Heart right ventricle (tissue), 16 donors: ENCODE results near the gene ANKRD6. TPM values are rescaled to one million over a fixed set of nuclear protein-coding genes. Genes with fewer than 3 reads are reported as not detected.
A peak's percentile ranks its signal among the peaks of the same experiment; 100 is the strongest.

Experiments
- ATAC-seq, 8 donors: fragments of 200-7000 bp; cut with Tn5 transposase; one replicate each; pipeline ENCODE4 v1.9.1; 2020; ENCODE audit warnings: mild to moderate bottlenecking in 8 of 8, moderate library complexity in 8 of 8, moderate number of reproducible peaks in 1 of 8
- DNase-seq, 2 donors: peaks; one replicate each; pipeline ENCODE4 v3.0.0-alpha.2; 2020
- H3K27ac ChIP-seq, 10 donors: fragments of 200-600 bp; sonication (generic) in 2 of 10; one replicate each; pipeline versions ENCODE4 v1.5.0 to v1.8.0; 2020 to 2022; ENCODE audit warnings: mild to moderate bottlenecking in 3 of 10
- H3K27me3 ChIP-seq, 7 donors: fragments of 200-600 bp; one replicate each; pipeline ENCODE4 v1.8.0; 2021 to 2022; ENCODE audit warnings: mild to moderate bottlenecking in 2 of 7
- H3K36me3 ChIP-seq, 9 donors: fragments of 200-600 bp; sonication (generic) in 1 of 9; one replicate each; pipeline versions ENCODE4 v1.5.0 to v1.8.0; 2020 to 2022; ENCODE audit warnings: mild to moderate bottlenecking in 2 of 9
- H3K4me1 ChIP-seq, 9 donors: fragments of 200-600 bp; sonication (generic) in 1 of 9; one replicate each; pipeline versions ENCODE4 v1.5.0 to v1.8.0; 2020 to 2022; ENCODE audit warnings: mild to moderate bottlenecking in 4 of 9
- H3K4me3 ChIP-seq, 10 donors: fragments of 200-600 bp; sonication (generic) in 2 of 10; one replicate each; pipeline versions ENCODE4 v1.5.0 to v1.8.0; 2020 to 2022; ENCODE audit warnings: mild to moderate bottlenecking in 7 of 10, moderate library complexity in 2 of 10
- H3K9me3 ChIP-seq, 11 donors: fragments of 200-600 bp in 10 of 11; sonication (generic) in 2 of 11; one replicate each; pipeline versions ENCODE4 v1.5.0 to v1.8.0; 2013 to 2022; ENCODE audit warnings: mild to moderate bottlenecking in 2 of 11, control low read depth in 1 of 11, moderate library complexity in 1 of 11
- CTCF ChIP-seq, 9 donors: fragments of 200-600 bp; sonication (generic) in 2 of 9; IDR thresholded peaks; one replicate each; pipeline versions ENCODE4 v1.5.0 to v1.8.0; 2021 to 2022; ENCODE audit warnings: antibody characterized with exemption in 9 of 9, mild to moderate bottlenecking in 5 of 9, moderate library complexity in 1 of 9
- WGBS, 2 donors: extraction: QIAGEN DNeasy Blood & Tissue Kit; methylation state at CpG; one replicate each; pipeline ENCODE4 v1.1.7; 2013; ENCODE audit warnings: inconsistent platforms in 1 of 2; 5-methylcytosine and 5-hydroxymethylcytosine counted together
- intact Hi-C, 10 donors: fragments of 100-400 bp; cut with DNase I; formaldehyde crosslinking; loops; one replicate each; pipeline versions ENCODE4 v1.11.1 to v1.14.2; 2022
- polyA plus RNA-seq, 2 donors: library from polyadenylated mRNA; stranded (reverse); fragments of 200-250 nt; gene quantifications; one replicate each; pipeline ENCODE4 v1.2.3, GENCODE V29; 2013
- total RNA-seq, 10 donors: library from RNA; stranded (reverse); fragmentation: NEBNext Ultra II Directional in 3 of 10; extraction: Animal tissue kit (Norgen Biotek cat#: 25700) in 3 of 10; gene quantifications; one replicate each; pipeline versions ENCODE4 v1.2.1 to v1.2.4, GENCODE V29; 2021 to 2023
- donor health status: Arrhythmogenic right ventricular cardiomyopathy.
- donor health status: ischemic (EF 13 %, LVEDD 7.1; RV severe dilation, severe dysfunction).
- donor health status: healthy with polysubstance abuse.
- donor health status: DM: no; HTN: yes; CAD: no.
- donor health status: DM: no; HTN: no; CAD: no.
- donor health status: ischemic (EF 25% LVEDD 6.9; RV normal size, moderate dysfunction).
- donor health status: ischemic (EF 25% LVEDD 5.7; RV mildly dilated, moderate dysfunction).
- donor health status: healthy.
- donor health status: DM: yes; HTN: yes; CAD: no.
- donor health status: Ischemic cardiomyopathy.
- donor health status: ischemic (EF 35%, LVEDD 5.7; RV mildly dilated, moderate dysfunction).
- donor health status: nonischemic (EF 11% LVEDD 7.7; RV severe dilation, severe dysfunction).
- donor health status: DM: yes; HTN: yes; CAD: no.
- donor health status: PGD.
- donor health status: ischemic (EF 29% LVEDD 5.4; RV normal size, mild dysfunction).
- donor health status: nonischemic (EF 23%, LVEDD 6.1; RV moderate dilation, normal function).

Gene ANKRD6
- total and polyA plus RNA-seq, 12 donors, result 2.0 to 18.2 (median 9.6) TPM

DNA sequence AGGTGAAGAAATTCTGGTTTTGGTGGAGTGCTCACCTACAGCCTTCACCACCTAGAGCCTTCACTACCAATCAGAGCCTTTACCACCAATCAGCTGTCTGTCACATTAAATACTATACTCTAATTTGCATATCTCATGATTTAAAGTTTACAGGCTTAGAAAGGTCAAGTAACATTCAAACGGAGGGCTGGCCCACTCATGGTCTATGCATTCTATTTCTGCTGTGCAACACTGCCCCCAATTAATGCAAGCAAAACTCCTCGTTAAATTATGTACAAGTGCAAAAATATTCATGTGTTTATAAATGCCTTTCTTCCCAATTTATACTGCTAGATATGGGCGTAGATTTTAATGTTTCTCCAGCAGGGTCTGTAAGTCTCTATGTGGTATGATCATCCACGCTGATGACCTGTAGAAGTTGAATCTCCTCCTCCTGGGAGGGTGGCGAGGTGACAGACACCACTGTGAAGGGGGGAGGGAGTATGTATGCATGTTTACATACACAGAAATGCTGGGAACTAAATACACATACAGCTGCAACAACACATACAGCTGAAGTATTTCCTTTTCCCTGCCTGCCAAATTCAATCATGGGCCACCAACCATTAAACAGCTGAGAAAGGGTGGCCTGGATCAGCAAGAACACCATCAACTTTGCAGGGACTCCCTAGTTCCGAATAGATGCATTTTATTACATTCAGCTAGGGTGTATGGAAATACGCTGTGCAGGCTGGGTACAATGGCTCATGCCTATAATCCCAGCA, 34.0 kb upstream of the ANKRD6 start:
- 81 to 84% methylated on average over 7 of the region's 7 CpGs for WGBS, 2 donors
- Histone ChIP-seq H3K4me3 (no peak overlapping the region), H3K4me1 (peaks cover 0 to 17% (median 6%) of the 10 kb centered on the region in 9 donors), H3K27me3 (no peaks in the 10 kb centered on the region), H3K9me3 (peaks cover 0 to 4% (median 0%) of the 10 kb centered on the region in 11 donors), H3K27ac (no peak overlapping the region), H3K36me3 (no peaks in the 10 kb centered on the region)
- no peak for DNase-seq
- no peak for TF ChIP-seq CTCF (IDR thresholded peaks at IDR 0.05)
- intact Hi-C loops, result no loop called here
- no peak for ATAC-seq

- intact Hi-C loops, result no loop called here
- Histone ChIP-seq H3K9me3 (no peaks in the 10 kb centered on the region), H3K4me1 (peaks cover 0 to 21% (median 7%) of the 10 kb centered on the region in 9 donors), H3K36me3 (no peaks in the 10 kb centered on the region), H3K27ac (no peak overlapping the region), H3K27me3 (no peaks in the 10 kb centered on the region), H3K4me3 (no peak overlapping the region)
- ATAC-seq, result no peak
- WGBS, 2 donors, result 89 to 97% methylated on average over 3 of the region's 3 CpGs
- no peak for DNase-seq
- no peak for TF ChIP-seq CTCF (IDR thresholded peaks at IDR 0.05)
These were observed 32.9 kb upstream of the ANKRD6 start for GRCh38 chr6:89400050-89400449.

GRCh38 chr6:89400912-89401399, 32.0 kb upstream of the ANKRD6 start:
- Histone ChIP-seq H3K4me3 (no peak overlapping the region), H3K36me3 (no peaks in the 10 kb centered on the region), H3K27ac (no peak overlapping the region), H3K4me1 (peaks cover 0 to 21% (median 7%) of the 10 kb centered on the region in 9 donors), H3K9me3 (no peaks in the 10 kb centered on the region), H3K27me3 (no peaks in the 10 kb centered on the region)
- DNase-seq (no peak), ATAC-seq (peak in 2 of 8 donors; percentile 26 to 28)
- intact Hi-C loops, result no loop called here
- 66 to 69% methylated on average over 6 of the region's 6 CpGs for WGBS, 2 donors
- no peak for TF ChIP-seq CTCF (IDR thresholded peaks at IDR 0.05)

DNA sequence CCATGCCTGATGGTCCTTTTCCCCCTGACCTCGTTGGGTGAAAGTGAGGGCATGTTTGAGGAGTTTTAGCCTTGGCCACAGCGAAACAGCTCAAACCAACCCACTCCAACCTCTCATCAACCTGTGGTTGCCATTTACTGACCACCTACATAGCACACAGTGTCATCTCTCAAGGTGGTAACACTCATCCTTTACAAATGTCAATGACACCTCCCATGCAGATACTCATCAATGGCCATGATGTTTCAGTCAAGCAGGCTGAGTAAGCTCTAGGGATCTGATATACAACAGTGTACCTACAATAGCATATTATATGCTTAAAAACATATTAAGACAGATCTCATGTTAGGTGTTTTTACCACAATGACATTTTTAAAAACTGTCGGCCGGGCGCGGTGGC, 30.2 kb upstream of the ANKRD6 start:
- Histone ChIP-seq H3K27me3 (no peaks in the 10 kb centered on the region), H3K4me3 (no peak overlapping the region), H3K27ac (no peak overlapping the region), H3K9me3 (no peaks in the 10 kb centered on the region), H3K4me1 (peaks cover 0 to 37% (median 7%) of the 10 kb centered on the region in 9 donors), H3K36me3 (no peaks in the 10 kb centered on the region)
- intact Hi-C loops, result no loop called here
- ATAC-seq (no peak), DNase-seq (no peak)
- TF ChIP-seq CTCF (IDR thresholded peaks at IDR 0.05), result no peak
- WGBS, 2 donors, result 87 to 91% methylated on average over 6 of the region's 6 CpGs
